Effector memory CD4-positive, alpha-beta T cell (primary cell): ENCODE measurements around the gene TGFB1.
A peak's percentile ranks its signal among the peaks of the same experiment; 100 is the strongest.

ENCODE experiments used
- DNase-seq, 3 donors: peaks; one replicate each; pipeline ENCODE4 v3.0.0-alpha.2; 2020
- H3K27ac ChIP-seq: 2 replicates; pipeline ENCODE4 v1.7.0; 2013; ENCODE audit warnings: mild to moderate bottlenecking, low read length, moderate library complexity; ENCODE audit not compliant: insufficient read depth, poor library complexity, severe bottlenecking
- H3K27me3 ChIP-seq: replicated peaks from 2 replicates; pipeline ENCODE4 v1.7.0; 2013; ENCODE audit warnings: mild to moderate bottlenecking, low read length; ENCODE audit not compliant: insufficient read depth, control insufficient read depth, poor library complexity, severe bottlenecking
- H3K36me3 ChIP-seq: 2 replicates; pipeline ENCODE4 v1.7.0; 2013; ENCODE audit warnings: mild to moderate bottlenecking, low read length, moderate library complexity; ENCODE audit not compliant: control insufficient read depth, insufficient read depth
- H3K4me1 ChIP-seq: 2 replicates; pipeline ENCODE4 v1.7.0; 2013; ENCODE audit warnings: low read length, mild to moderate bottlenecking; ENCODE audit not compliant: control insufficient read depth, insufficient read depth, poor library complexity, severe bottlenecking
- H3K4me3 ChIP-seq: 2 replicates; pipeline ENCODE4 v1.7.0; 2013; ENCODE audit warnings: low read length, low read depth, mild to moderate bottlenecking; ENCODE audit not compliant: insufficient read depth, poor library complexity, severe bottlenecking
- H3K9me3 ChIP-seq: 2 replicates; pipeline ENCODE4 v1.7.0; 2013; ENCODE audit warnings: mild to moderate bottlenecking, low read length, moderate library complexity; ENCODE audit not compliant: control insufficient read depth

Gene TGFB1

DNA sequence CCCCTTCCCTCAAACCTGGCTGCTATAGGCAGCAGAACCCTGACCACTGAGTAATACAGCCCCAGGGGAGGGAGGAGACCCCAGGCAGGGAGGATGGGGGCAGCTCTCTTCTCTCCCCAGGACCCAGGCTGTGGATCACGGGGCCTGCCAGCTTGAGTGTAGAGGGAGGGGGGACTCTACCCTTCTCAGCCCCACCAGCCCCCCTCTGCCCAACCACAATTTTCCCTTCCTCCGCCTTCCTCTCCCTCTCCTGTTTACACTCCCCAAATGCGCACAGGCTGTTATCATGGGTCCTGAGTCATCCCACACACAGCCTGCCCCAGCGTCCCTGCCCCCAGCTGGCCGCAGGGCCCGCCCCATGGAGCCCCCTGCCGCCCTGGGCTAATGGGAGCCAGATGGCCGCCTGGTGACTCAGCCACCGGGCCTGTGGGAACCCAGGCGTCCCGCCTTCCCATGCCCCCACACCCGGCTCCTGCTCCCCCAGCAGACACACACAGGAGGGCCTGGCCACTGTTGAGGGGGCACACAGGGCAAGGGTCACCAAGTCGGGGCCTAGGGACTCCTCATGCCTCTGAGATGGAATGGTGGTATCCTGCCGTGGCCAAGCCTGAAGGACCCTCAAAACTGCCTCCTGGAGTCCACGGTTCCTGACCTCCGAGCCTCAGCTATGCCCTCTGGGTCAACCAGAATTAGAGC, 30.1 kb downstream of the TGFB1 start:
- Histone ChIP-seq H3K27ac (no peak overlapping the region), H3K27me3 (no peaks in the 10 kb centered on the region), H3K36me3 (peaks cover 32% of the 10 kb centered on the region), H3K4me1 (peaks cover 24% of the 10 kb centered on the region), H3K9me3 (no peaks in the 10 kb centered on the region), H3K4me3 (no peak overlapping the region)
- DNase-seq, result no peak

DNA sequence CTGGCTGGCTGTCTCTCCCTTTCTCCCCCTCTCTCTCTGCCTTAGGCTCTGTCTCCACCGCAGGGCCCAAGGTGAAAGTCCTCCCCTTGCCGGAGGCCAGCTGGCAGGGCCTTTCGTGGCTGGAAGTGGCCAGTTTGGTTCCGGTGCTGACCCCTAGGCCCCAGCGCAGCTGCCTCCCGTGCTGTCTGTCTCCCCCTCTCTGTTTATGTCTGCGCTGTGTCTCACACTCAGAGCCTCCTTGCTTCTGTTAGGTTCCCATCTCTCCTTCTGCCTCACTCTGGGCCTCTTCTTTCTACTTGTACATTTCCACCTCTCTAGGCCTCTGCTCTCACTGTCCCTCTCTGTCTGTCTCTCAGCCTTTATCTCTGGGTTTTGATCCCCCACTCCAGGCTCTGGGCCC, 30.7 kb downstream of the TGFB1 start:
- Histone ChIP-seq H3K27me3 (no peaks in the 10 kb centered on the region), H3K27ac (peak overlapping the region; percentile 5), H3K36me3 (peaks cover 38% of the 10 kb centered on the region), H3K4me3 (no peak overlapping the region), H3K9me3 (no peaks in the 10 kb centered on the region), H3K4me1 (peaks cover 19% of the 10 kb centered on the region)
- DNase-seq, result no peak

DNA sequence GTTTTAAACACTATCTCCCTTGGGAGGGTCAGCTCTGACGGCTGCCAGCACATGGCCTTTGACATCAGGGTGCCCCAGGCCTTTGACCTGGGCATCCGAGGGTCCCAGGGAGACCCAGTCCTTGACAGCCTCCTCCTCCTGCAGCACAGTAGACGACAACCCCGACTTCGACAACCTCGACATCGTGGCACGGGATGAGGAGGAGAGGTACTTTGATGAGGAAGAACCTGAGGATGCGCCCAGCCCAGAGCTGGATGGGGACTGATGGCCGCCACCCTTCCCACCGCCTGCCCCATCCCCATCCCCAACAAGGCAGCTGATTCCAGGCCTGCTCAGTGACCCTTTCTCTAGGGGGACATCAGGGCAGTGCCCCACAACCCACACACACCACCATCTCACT, 31.3 kb downstream of the TGFB1 start:
- peaks cover 41% of the 10 kb centered on the region for H3K36me3 ChIP-seq
- no peak overlapping the region for H3K27ac ChIP-seq
- H3K9me3 ChIP-seq, result no peaks in the 10 kb centered on the region
- H3K27me3 ChIP-seq, result no peaks in the 10 kb centered on the region
- no peak for DNase-seq
- no peak overlapping the region for H3K4me3 ChIP-seq
- peaks cover 13% of the 10 kb centered on the region for H3K4me1 ChIP-seq

DNA sequence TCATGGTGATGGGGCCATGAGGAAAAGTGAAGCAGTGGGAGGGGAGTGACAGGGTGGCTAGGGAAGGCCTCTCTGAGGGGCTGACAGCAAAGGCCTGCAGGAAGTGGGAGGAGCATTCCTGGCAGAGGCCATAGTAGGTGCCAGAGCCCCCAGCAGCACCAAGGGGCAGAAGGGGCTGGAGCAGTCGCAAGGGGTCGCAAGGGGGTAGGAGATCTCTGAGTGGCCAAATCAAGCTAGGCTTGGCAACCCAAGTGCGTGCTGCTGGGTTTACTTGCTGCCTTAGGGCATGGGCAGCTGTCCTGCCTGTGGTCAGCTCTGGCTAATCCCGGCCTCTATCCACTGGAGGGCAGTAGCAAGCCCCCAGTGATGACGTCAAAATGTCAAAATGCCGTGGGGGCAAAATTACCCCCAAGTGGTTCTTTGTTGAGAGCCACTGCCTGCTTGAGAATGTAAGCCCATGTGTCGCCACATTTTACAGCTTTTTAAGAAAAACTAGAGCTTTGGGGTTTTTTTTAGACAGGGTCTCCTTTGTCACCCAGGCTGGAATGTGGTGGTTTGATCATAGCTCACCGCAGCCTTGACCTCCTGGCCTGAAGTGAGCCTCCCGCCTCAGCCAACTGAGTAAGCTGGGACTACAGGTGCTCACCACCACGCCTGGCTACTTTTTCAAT, 32.0 kb downstream of the TGFB1 start:
- Histone ChIP-seq H3K27ac (no peak overlapping the region), H3K4me3 (no peak overlapping the region), H3K27me3 (no peaks in the 10 kb centered on the region), H3K9me3 (no peaks in the 10 kb centered on the region), H3K4me1 (peaks cover 6% of the 10 kb centered on the region), H3K36me3 (peaks cover 49% of the 10 kb centered on the region)
- no peak for DNase-seq

DNA sequence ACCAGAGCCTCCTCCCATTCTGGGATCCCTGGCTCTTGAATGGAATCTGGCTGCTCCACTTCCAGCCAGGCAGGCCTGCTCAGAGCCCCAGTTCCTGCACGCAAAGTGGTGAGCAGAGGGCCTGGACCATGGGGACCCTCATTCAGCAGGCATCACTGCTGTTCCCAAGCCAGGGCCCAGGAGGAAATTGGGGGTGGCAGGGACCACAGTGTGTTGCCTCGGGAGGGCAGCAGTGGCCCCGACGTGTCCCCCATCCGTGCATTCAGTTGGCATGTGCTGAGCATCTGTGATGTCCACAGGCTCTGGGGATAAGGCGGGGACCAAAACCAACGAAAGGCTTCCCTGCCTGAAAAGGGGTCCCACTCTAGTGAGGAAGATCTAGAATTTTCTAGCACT, 32.5 kb downstream of the TGFB1 start:
- H3K4me1 ChIP-seq, result peaks cover under 1% of the 10 kb centered on the region
- peaks cover 54% of the 10 kb centered on the region for H3K36me3 ChIP-seq
- no peak overlapping the region for H3K27ac ChIP-seq
- no peak overlapping the region for H3K4me3 ChIP-seq
- no peaks in the 10 kb centered on the region for H3K9me3 ChIP-seq
- H3K27me3 ChIP-seq, result no peaks in the 10 kb centered on the region
- DNase-seq, result no peak

DNA sequence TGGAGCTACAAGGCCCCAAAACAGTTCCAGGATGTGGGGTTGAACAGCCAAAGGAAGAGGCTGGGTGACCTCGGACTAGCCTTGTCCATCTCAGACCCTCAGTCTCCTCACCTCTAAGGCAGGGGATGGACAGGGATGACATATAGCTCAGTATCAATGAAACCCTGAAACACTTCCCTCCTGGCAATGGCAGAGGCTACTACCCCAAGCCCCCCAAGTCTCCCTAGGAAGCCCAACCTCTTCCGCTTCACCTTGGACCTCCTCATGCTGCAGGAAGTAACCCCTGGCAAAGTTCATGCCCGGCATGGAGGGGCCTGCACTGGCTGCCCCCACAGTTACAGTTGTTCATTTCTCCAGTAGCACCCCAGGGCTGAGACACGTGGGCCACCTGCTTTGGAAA, 33.2 kb downstream of the TGFB1 start:
- no peak for DNase-seq
- Histone ChIP-seq H3K27me3 (no peaks in the 10 kb centered on the region), H3K36me3 (peaks cover 60% of the 10 kb centered on the region), H3K9me3 (no peaks in the 10 kb centered on the region), H3K27ac (no peak overlapping the region), H3K4me3 (no peak overlapping the region), H3K4me1 (no peaks in the 10 kb centered on the region)

DNA sequence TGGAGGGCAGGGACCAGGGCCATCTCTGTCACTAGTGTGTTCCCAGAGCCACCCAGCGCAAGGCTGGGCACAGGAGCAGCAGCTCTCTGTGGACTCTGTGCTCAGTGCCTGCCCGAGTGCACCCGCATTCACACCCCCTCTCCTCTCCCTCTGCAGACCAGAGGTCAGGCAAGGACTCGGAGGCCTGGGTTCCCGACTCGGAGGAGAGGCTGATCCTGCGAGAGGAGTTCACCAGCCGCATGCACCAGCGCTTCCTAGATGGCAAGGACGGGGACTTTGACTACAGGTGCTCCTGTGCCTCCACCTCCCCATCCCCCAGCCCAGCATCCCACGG, 33.6 kb downstream of the TGFB1 start:
- H3K27ac ChIP-seq, result no peak overlapping the region
- peaks cover 60% of the 10 kb centered on the region for H3K36me3 ChIP-seq
- no peaks in the 10 kb centered on the region for H3K9me3 ChIP-seq
- H3K4me3 ChIP-seq, result no peak overlapping the region
- no peaks in the 10 kb centered on the region for H3K4me1 ChIP-seq
- no peak for DNase-seq
- H3K27me3 ChIP-seq, result no peaks in the 10 kb centered on the region

DNA sequence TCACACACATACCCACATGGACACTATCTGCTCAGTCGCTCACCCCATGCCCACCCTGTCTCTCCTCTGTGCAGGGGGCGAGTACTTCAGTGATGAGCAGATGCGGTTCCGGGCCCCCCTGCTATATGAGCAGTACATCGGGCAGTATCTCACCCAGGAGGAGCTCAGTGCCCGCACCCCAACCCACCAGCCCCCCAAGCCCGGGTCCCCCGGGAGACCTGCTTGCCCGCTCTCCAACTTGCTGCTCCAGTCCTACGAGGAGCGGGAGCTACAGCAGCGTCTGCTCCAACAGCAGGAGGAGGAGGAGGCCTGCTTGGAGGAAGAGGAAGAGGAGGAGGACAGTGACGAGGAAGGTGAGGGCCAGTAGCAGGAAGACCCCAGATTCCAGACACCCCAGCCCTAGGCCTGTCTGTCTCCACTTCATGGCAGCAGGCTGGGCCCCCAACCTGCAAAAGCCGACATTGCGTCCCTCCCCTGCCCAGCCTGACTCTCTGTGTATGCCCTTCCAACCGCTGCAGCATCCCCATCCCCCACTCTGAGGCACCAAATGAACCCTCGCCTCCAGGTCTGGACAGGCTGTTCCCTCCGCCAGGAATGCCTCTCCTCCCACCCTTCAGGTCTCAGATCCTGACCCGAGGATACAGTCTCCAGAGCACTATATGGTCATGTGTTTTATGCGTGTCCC, 34.1 kb downstream of the TGFB1 start:
- H3K36me3 ChIP-seq, result peaks cover 62% of the 10 kb centered on the region
- H3K4me1 ChIP-seq, result no peaks in the 10 kb centered on the region
- no peaks in the 10 kb centered on the region for H3K9me3 ChIP-seq
- H3K4me3 ChIP-seq, result no peak overlapping the region
- H3K27me3 ChIP-seq, result no peaks in the 10 kb centered on the region
- no peak for DNase-seq
- no peak overlapping the region for H3K27ac ChIP-seq

DNA sequence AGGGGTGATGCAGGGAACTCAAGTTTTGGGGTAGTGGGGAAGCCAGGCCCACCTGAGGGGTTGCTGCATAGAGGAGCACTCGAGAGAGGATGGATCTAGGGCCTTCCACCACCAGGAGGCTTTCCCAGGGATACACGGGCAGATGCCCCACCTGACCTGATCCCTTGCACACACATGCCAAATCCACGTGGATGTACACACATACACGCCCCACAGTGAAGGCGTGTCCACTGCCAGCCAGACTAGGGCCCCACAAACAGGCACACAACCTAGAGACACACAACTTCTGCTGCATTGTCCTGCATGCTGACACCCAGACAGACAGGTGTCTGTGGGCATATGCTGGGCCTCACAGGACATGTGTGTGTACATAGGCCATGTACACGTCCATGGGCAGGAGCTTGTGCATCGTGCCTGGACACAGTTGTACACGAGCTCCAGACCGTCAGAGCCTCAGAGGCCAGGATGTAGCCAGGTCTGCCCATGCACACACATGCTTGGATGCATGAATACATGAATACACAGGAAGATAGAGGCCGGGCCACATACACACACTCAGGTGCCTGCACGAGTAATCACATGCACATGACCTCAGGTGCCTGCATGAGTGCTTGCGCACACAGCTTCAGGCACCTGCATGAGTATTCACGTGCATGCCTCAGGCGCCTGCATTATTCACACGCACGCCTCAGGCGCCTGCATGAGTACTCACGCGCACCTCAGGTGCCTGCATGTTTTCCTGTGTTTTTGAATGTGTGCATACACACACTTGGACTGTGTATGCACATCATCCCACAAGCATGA, 34.8 kb downstream of the TGFB1 start:
- no peak overlapping the region for H3K27ac ChIP-seq
- no peaks in the 10 kb centered on the region for H3K27me3 ChIP-seq
- peaks cover 64% of the 10 kb centered on the region for H3K36me3 ChIP-seq
- no peak for DNase-seq
- H3K4me1 ChIP-seq, result no peaks in the 10 kb centered on the region
- no peak overlapping the region for H3K4me3 ChIP-seq
- no peaks in the 10 kb centered on the region for H3K9me3 ChIP-seq
